Measurements from ENCODE around the gene NPTN. TPM values are rescaled to one million over a fixed set of nuclear protein-coding genes. Genes with fewer than 3 reads are reported as not detected.
"Not testable (repeated sequence)": the region's sequence is repeated elsewhere in the genome, so short reads cannot be mapped to it uniquely, and the experiment has no call there.

NPTN gene
- polyA plus RNA-seq, 1 experiment = 195 TPM

GRCh38 chr15:73654659-73655058, 21.5 kb upstream of the NPTN start:
- no peak overlapping the region for H3K27ac ChIP-seq (ENCODE audit: low read depth, low read length)
- ChIA-PET POLR2A (no interaction called here), CTCF (no interaction called here)
- TF ChIP-seq CTCF (IDR thresholded peaks at IDR 0.05; ENCODE audit: low read depth, low read length) = no peak
- no peak for DNase-seq (ENCODE audit: low read depth, low spot score)
- H3K4me3 ChIP-seq (ENCODE audit: low read depth, low read length) = no peak overlapping the region
- H3K9me3 ChIP-seq (ENCODE audit: control insufficient read depth, insufficient read depth, low read length) = no peaks in the 10 kb centered on the region; the same call in 1 of the 2 replicates
- peaks cover 11% of the 10 kb centered on the region for H3K27me3 ChIP-seq (ENCODE audit: control insufficient read depth, insufficient read depth, low read length)

GRCh38 chr15:73650416-73651126, 17.4 kb upstream of the NPTN start:
- TF ChIP-seq CTCF (IDR thresholded peaks at IDR 0.05; ENCODE audit: low read depth, low read length) = no peak
- no peak overlapping the region for H3K4me3 ChIP-seq (ENCODE audit: low read depth, low read length)
- H3K27me3 ChIP-seq (ENCODE audit: control insufficient read depth, insufficient read depth, low read length) = peaks cover 5% of the 10 kb centered on the region
- ChIA-PET POLR2A (no interaction called here), CTCF (interaction anchor here (0.9 to 8.3 kb wide), 5 partner anchors 11 to 55 kb away, joined by 3 to 112 read pairs (median 8); no protein-coding TSS in a partner anchor)
- H3K27ac ChIP-seq (ENCODE audit: low read depth, low read length) = no peak overlapping the region
- DNase-seq (ENCODE audit: low read depth, low spot score) = no peak
- no peaks in the 10 kb centered on the region; the same call in 1 of the 2 replicates for H3K9me3 ChIP-seq (ENCODE audit: control insufficient read depth, insufficient read depth, low read length)

- ChIA-PET POLR2A (no interaction called here), CTCF (interaction anchor here (1.4 to 8.3 kb wide), 2 partner anchors 12 to 57 kb away, joined by 4 to 112 read pairs; no protein-coding TSS in a partner anchor)
- Histone ChIP-seq H3K4me3 (ENCODE audit: low read depth, low read length) (no peak overlapping the region), H3K27me3 (ENCODE audit: control insufficient read depth, insufficient read depth, low read length) (peaks cover 7% of the 10 kb centered on the region), H3K9me3 (ENCODE audit: control insufficient read depth, insufficient read depth, low read length) (no peaks in the 10 kb centered on the region; the same call in 1 of the 2 replicates), H3K27ac (ENCODE audit: low read depth, low read length) (no peak overlapping the region)
- DNase-seq (ENCODE audit: low read depth, low spot score) = no peak
- no peak for TF ChIP-seq CTCF (IDR thresholded peaks at IDR 0.05; ENCODE audit: low read depth, low read length)
These were observed 14.8 kb upstream of the NPTN start for GRCh38 chr15:73648014-73648295.

GRCh38 chr15:73647259-73648013, 14.2 kb upstream of the NPTN start:
- CTCF ChIA-PET = interaction anchor here (0.6 to 8.3 kb wide), 3 partner anchors 12 to 58 kb away, joined by 4 to 112 read pairs (median 4); no protein-coding TSS in a partner anchor
- Histone ChIP-seq H3K9me3 (ENCODE audit: control insufficient read depth, insufficient read depth, low read length) (no peaks in the 10 kb centered on the region), H3K27me3 (ENCODE audit: control insufficient read depth, insufficient read depth, low read length) (peaks cover 9% of the 10 kb centered on the region), H3K4me3 (ENCODE audit: low read depth, low read length) (no peak overlapping the region), H3K27ac (ENCODE audit: low read depth, low read length) (no peak overlapping the region)
- POLR2A ChIA-PET = no interaction called here
- DNase-seq (ENCODE audit: low read depth, low spot score) = no peak
- no peak for TF ChIP-seq CTCF (IDR thresholded peaks at IDR 0.05; ENCODE audit: low read depth, low read length)

GRCh38 chr15:73639464-73639863, 6.3 kb upstream of the NPTN start:
- not testable (repeated sequence) for H3K27me3 ChIP-seq (ENCODE audit: control insufficient read depth, insufficient read depth, low read length); H3K9me3 ChIP-seq (ENCODE audit: control insufficient read depth, insufficient read depth, low read length); H3K4me3 ChIP-seq (ENCODE audit: low read depth, low read length); H3K27ac ChIP-seq (ENCODE audit: low read depth, low read length); DNase-seq (ENCODE audit: low read depth, low spot score)
- ChIA-PET CTCF (interaction anchor here (9.0 to 12.8 kb wide), 2 partner anchors 61 to 76 kb away, joined by 255 to 304 read pairs; no protein-coding TSS in a partner anchor), POLR2A (interaction anchor here (0.7 kb wide), 1 partner anchor 45 kb away, joined by 4 read pairs; no protein-coding TSS in a partner anchor)

Measured in AG04450 (cell line).